Measurements from ENCODE around the gene TMOD1. TPM values are rescaled to one million over a fixed set of nuclear protein-coding genes. Genes with fewer than 3 reads are reported as not detected.

Gene TMOD1
- total RNA-seq, 1 donor from 2014 or later, result 0.98 TPM

GRCh38 chr9:97525451-97525850 lies 24.0 kb downstream of the TMOD1 start:
- TF ChIP-seq CTCF (conservative IDR thresholded peaks at IDR 0.05; ENCODE audit: low read depth, low read length), result no peak
- DNase-seq (ENCODE audit: low read depth), result peak; percentile 64
- H3K4me3 ChIP-seq (ENCODE audit: low read depth, low read length), result no peak overlapping the region

- H3K4me3 ChIP-seq (ENCODE audit: low read depth, low read length), result no peak overlapping the region
- TF ChIP-seq CTCF (conservative IDR thresholded peaks at IDR 0.05; ENCODE audit: low read depth, low read length), result no peak
- DNase-seq (ENCODE audit: low read depth), result no peak
Observed at GRCh38 chr9:97526895-97527575, 25.6 kb downstream of the TMOD1 start.

GRCh38 chr9:97527626-97528528 lies 26.4 kb downstream of the TMOD1 start:
- no peak overlapping the region for H3K4me3 ChIP-seq (ENCODE audit: low read depth, low read length)
- no peak for TF ChIP-seq CTCF (conservative IDR thresholded peaks at IDR 0.05; ENCODE audit: low read depth, low read length)
- no peak for DNase-seq (ENCODE audit: low read depth)

GRCh38 chr9:97528529-97529230 lies 27.2 kb downstream of the TMOD1 start:
- no peak for DNase-seq (ENCODE audit: low read depth)
- no peak for TF ChIP-seq CTCF (conservative IDR thresholded peaks at IDR 0.05; ENCODE audit: low read depth, low read length)
- no peak overlapping the region for H3K4me3 ChIP-seq (ENCODE audit: low read depth, low read length)

GRCh38 chr9:97529363-97530076 lies 28.1 kb downstream of the TMOD1 start:
- TF ChIP-seq CTCF (conservative IDR thresholded peaks at IDR 0.05; ENCODE audit: low read depth, low read length), result no peak
- no peak overlapping the region for H3K4me3 ChIP-seq (ENCODE audit: low read depth, low read length)
- DNase-seq (ENCODE audit: low read depth), result no peak

GRCh38 chr9:97531888-97532376 lies 30.5 kb downstream of the TMOD1 start:
- TF ChIP-seq CTCF (conservative IDR thresholded peaks at IDR 0.05; ENCODE audit: low read depth, low read length), result no peak
- no peak overlapping the region for H3K4me3 ChIP-seq (ENCODE audit: low read depth, low read length)
- no peak for DNase-seq (ENCODE audit: low read depth)

Measured in epithelial cell of proximal tubule (primary cell).